GM12878 (cell line): Measurements from ENCODE around the gene LRRC3C. TPM values are rescaled to one million over a fixed set of nuclear protein-coding genes. Genes with fewer than 3 reads are reported as not detected.
A peak's percentile ranks its signal among the peaks of the same experiment; 100 is the strongest.

ENCODE experiments used
- ASH2L ChIP-seq: fragments of 300-600, 200-600 bp; sonication (generic); IDR thresholded peaks from 2 replicates; pipeline ENCODE4 v1.6.1; 2017; ENCODE audit warnings: low read depth, mild to moderate bottlenecking, borderline replicate concordance
- ATF2 ChIP-seq: IDR thresholded peaks from 2 replicates; pipeline ENCODE4 v1.6.1; 2012; ENCODE audit warnings: low read length, inconsistent platforms
- BCL3 ChIP-seq: IDR thresholded peaks from 2 replicates; pipeline ENCODE4 v1.6.1; 2011; ENCODE audit warnings: borderline replicate concordance, low read depth, mild to moderate bottlenecking, moderate library complexity, low read length; ENCODE audit not compliant: insufficient read depth, poor library complexity, severe bottlenecking
- CEBPB ChIP-seq, 2 experiments: fragments of 150-350 bp in 1 of 2; IDR thresholded peaks; 2 replicates each; pipeline ENCODE4 v1.6.1; 2012 to 2014; ENCODE audit warnings: low read depth in 2 of 2, low read length in 2 of 2, borderline replicate concordance in 1 of 2, inconsistent platforms in 1 of 2
- CTCF ChIP-seq, 3 experiments: IDR thresholded peaks in 2 of 3; conservative IDR thresholded peaks in 1 of 3; 2 replicates each; pipeline ENCODE4 v1.5.1; 2011; ENCODE audit warnings: low read depth in 3 of 3, low read length in 3 of 3, mild to moderate bottlenecking in 3 of 3, control low read depth in 2 of 3, moderate library complexity in 2 of 3, inconsistent platforms in 1 of 3, mixed read lengths in 1 of 3; ENCODE audit not compliant: control insufficient read depth in 2 of 3, insufficient read depth in 1 of 3; ENCODE audit errors: extremely low read depth in 1 of 3
- EP300 ChIP-seq, 2 experiments: fragments of 150-350 bp in 1 of 2; IDR thresholded peaks; 2 replicates each; pipeline ENCODE4 v1.6.1; 2011 to 2012; ENCODE audit warnings: low read depth in 2 of 2, low read length in 2 of 2, borderline replicate concordance in 1 of 2, improper control_type of control experiment in 1 of 2, inconsistent platforms in 1 of 2; ENCODE audit not compliant: control insufficient read depth in 1 of 2
- EZH2 ChIP-seq: IDR thresholded peaks from 2 replicates; pipeline ENCODE4 v1.6.1; 2012; ENCODE audit warnings: low read depth, mild to moderate bottlenecking, control low read depth, inconsistent platforms, low read length, borderline replicate concordance; ENCODE audit not compliant: control insufficient read depth
- FOXK2 ChIP-seq: fragments of 450-650 bp; IDR thresholded peaks from 2 replicates; pipeline ENCODE4 v1.6.1; 2017; ENCODE audit warnings: mild to moderate bottlenecking, moderate library complexity
- HDAC6 ChIP-seq: fragments of 200-600 bp; sonication (generic); IDR thresholded peaks from one replicate; pipeline ENCODE4 v1.8.0; 2017; ENCODE audit warnings: antibody characterized with exemption; ENCODE audit not compliant: unreplicated experiment
- MEF2A ChIP-seq: IDR thresholded peaks from 2 replicates; pipeline ENCODE4 v1.6.1; 2011; ENCODE audit warnings: low read depth, mild to moderate bottlenecking, low read length, moderate library complexity; ENCODE audit not compliant: insufficient read depth
- MEF2B ChIP-seq: fragments of 450-650 bp; IDR thresholded peaks from 2 replicates; pipeline ENCODE4 v1.6.1; 2018; ENCODE audit warnings: mild to moderate bottlenecking, moderate library complexity; ENCODE audit not compliant: partially characterized antibody, poor library complexity, severe bottlenecking
- MXI1 ChIP-seq: fragments of 150-350 bp; IDR thresholded peaks from 2 replicates; pipeline ENCODE4 v1.6.1; 2011; ENCODE audit warnings: low read depth, mild to moderate bottlenecking, inconsistent platforms, low read length, improper control_type of control experiment
- MYB ChIP-seq: fragments of 150-350 bp; IDR thresholded peaks from 2 replicates; pipeline ENCODE4 v1.6.1; 2014; ENCODE audit warnings: mild to moderate bottlenecking, low read depth, low read length, borderline replicate concordance
- NFXL1 ChIP-seq: fragments of 450-650 bp; IDR thresholded peaks from 2 replicates; pipeline ENCODE4 v1.6.1; 2017; ENCODE audit warnings: antibody characterized with exemption, mild to moderate bottlenecking, borderline replicate concordance
- NR2F1 ChIP-seq: fragments of 450-650 bp; conservative IDR thresholded peaks from 2 replicates; pipeline ENCODE4 v1.6.1; 2017; ENCODE audit warnings: mild to moderate bottlenecking
- PAX8 ChIP-seq: fragments of 450-650 bp; IDR thresholded peaks from 2 replicates; pipeline ENCODE4 v1.6.1; 2017; ENCODE audit warnings: mild to moderate bottlenecking, moderate library complexity
- RCOR1 ChIP-seq: conservative IDR thresholded peaks from 2 replicates; pipeline ENCODE4 v1.6.1; 2012; ENCODE audit warnings: low read depth, low read length, improper control_type of control experiment
- RELA ChIP-seq: fragments of 450-650 bp; IDR thresholded peaks from 2 replicates; pipeline ENCODE4 v1.8.0; 2014; ENCODE audit warnings: borderline replicate concordance; ENCODE audit not compliant: partially characterized antibody
- SMAD1 ChIP-seq: fragments of 450-650 bp; IDR thresholded peaks from 2 replicates; pipeline ENCODE4 v1.6.1; 2018; ENCODE audit warnings: mild to moderate bottlenecking, low read depth; ENCODE audit not compliant: partially characterized antibody
- SRF ChIP-seq, 2 experiments: IDR thresholded peaks; 2 replicates each; pipeline ENCODE4 v1.6.1; 2011; ENCODE audit warnings: low read depth in 2 of 2, low read length in 2 of 2, mild to moderate bottlenecking in 1 of 2, moderate library complexity in 1 of 2
- YBX1 ChIP-seq: fragments of 450-650 bp; IDR thresholded peaks from 2 replicates; pipeline ENCODE4 v1.6.1; 2016; ENCODE audit warnings: antibody characterized with exemption
- ZZZ3 ChIP-seq: IDR thresholded peaks from 2 replicates; pipeline ENCODE4 v1.6.1; 2011; ENCODE audit warnings: low read depth; ENCODE audit not compliant: control insufficient read depth, insufficient read length
- polyA plus RNA-seq, 11 experiments: library from polyadenylated mRNA; depleted of rRNA in 4 of 11; unstranded in 6 of 11; stranded (reverse) in 5 of 11; fragments of >200 nt; fragmentation: Nextera tagmentation in 4 of 11; fragmentation: Illumina TruSeq in 1 of 11; extraction: Ambion mirVana in 4 of 11; extraction: Trizol in 1 of 11; gene quantifications; 1 replicate in 1 of 11; 2 replicates in 10 of 11; pipeline versions ENCODE4 v1.2.1 to v1.2.3, GENCODE V29; 2011 to 2016; ENCODE audit warnings: inconsistent platforms in 2 of 11, missing spikeins in 2 of 11, low read depth in 1 of 11
- total RNA-seq, 4 experiments: library from RNA; depleted of rRNA in 3 of 4; stranded (reverse); fragments of >200 nt in 3 of 4; fragmentation: Illumina TruSeq in 1 of 4; extraction: Trizol in 1 of 4; gene quantifications; 2 replicates each; pipeline versions ENCODE4 v1.2.1 to v1.2.3, GENCODE V29; 2013 to 2021

The LRRC3C gene
- total and polyA plus RNA-seq, 10 of the 15 experiments (the other 5 are each of a cell fraction or from before 2014, with no cell fraction given) = not detected

GRCh38 chr17:39927101-39927928 is at the start of gene LRRC3C, which contains the start of gene ORMDL3 (continued):
- TF ChIP-seq SRF (IDR thresholded peaks at IDR 0.05; ENCODE audit: low read depth in 2 of 2, low read length in 2 of 2) = peak; percentile 72 to 96
- TF ChIP-seq ATF2 = no peak
- TF ChIP-seq MXI1 = peak; percentile 80
- no peak for TF ChIP-seq MEF2B
- 0 out of 4 replicates have a peak, but pooled peaks of 1 of the 2 experiments have one; percentile 10 for TF ChIP-seq EP300 (IDR thresholded peaks at IDR 0.05; ENCODE audit: borderline replicate concordance in 1 of 2, control insufficient read depth in 1 of 2, low read depth in 2 of 2, low read length in 2 of 2)
- TF ChIP-seq SMAD1 = no peak
- peak; percentile 91 for TF ChIP-seq RELA
- TF ChIP-seq CTCF (IDR thresholded peaks at IDR 0.05 in 2 of 3, conservative IDR thresholded peaks at IDR 0.05 in 1 of 3; ENCODE audit: control insufficient read depth in 2 of 3, extremely low read depth in 1 of 3, insufficient read depth in 1 of 3, low read depth in 3 of 3, low read length in 3 of 3) = no peak
- no peak for TF ChIP-seq FOXK2
- TF ChIP-seq ASH2L = no peak
- TF ChIP-seq HDAC6 = no peak
- no peak for TF ChIP-seq NFXL1
- no peak for TF ChIP-seq BCL3
- peak; percentile 63; the same call in 1 of the 2 replicates for TF ChIP-seq MYB
- TF ChIP-seq MEF2A = peak; percentile 42; the same call in 1 of the 2 replicates
- no peak for TF ChIP-seq CEBPB (IDR thresholded peaks at IDR 0.05; ENCODE audit: borderline replicate concordance in 1 of 2, low read depth in 2 of 2, low read length in 2 of 2)
- no peak for TF ChIP-seq YBX1
- TF ChIP-seq NR2F1 = no peak
- TF ChIP-seq RCOR1 = no peak
- no peak for TF ChIP-seq EZH2
- no peak for TF ChIP-seq ZZZ3
- TF ChIP-seq PAX8 = no peak
